Fibroblast of peridontal ligament (primary cell): ENCODE data around the gene SERPINF2.
"Not testable (repeated sequence)": the region's sequence is repeated elsewhere in the genome, so short reads cannot be mapped to it uniquely, and the experiment has no call there.

ENCODE experiments used
- DNase-seq: peaks from one replicate; pipeline ENCODE4 v3.0.0-alpha.2; 2010; ENCODE audit errors: extremely low read depth

Gene SERPINF2

DNA sequence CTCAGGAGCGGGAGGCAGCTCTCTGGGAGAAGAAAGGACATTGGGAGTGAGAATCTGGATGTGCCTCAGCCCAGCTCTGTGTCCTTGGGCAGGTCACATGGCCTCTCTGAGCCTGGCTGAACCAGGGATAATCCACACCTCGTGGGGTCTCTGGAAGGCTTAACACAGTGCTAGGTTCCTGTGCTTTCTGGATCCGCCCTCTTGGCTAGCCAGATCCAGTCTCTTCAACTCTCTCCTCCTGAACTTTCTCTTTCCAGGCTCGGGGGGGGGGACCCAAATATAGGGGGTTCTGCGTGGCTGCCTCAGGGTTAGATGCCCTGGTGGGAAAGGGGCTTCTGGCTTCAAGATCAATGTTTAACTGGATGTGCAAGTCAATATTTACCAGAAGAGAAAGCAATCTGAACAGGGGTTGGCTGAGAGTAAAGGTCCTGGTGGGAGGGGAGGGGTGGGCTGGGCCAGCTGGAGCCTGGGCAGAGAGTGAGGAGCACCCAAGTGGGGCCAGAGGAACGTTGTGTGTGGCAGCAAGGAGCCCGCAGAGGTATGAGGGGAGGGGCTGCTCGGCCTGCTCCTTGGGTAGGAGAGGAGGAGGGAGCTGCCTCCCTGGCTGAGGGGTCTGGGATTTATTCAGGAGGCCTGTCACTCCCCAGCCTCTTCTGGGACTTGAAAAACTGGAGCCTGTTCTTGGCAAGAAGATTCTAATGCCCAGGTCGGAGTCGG, at the start of gene SERPINF2:
Gene SERPINF2, plus strand, starts transcription at position 501 of the 717 bp plus-strand sequence. CDS start 2,125 bp downstream, outside the sequence.
- DNase-seq, result no peak

DNA sequence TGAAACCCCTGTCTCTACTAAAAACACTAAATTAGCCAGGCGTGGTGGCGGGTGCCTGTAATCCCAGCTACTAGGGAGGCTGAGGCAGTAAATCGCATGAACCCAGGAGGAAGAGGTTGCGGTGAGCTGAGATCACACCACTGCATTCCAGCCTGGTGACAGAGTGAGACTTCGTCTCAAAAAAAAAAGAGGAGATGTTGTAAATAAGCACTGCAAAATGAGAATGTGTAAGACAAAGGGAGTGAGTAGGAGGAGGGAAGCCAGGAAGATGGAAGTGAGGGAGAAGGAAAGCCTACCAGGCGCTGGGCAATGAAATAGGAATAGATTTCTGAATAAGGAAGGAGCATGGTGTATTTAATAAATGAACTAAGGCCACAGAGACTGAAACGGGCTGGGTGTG, 49.3 kb upstream of the SERPINF2 start:
- DNase-seq, result no peak

DNA sequence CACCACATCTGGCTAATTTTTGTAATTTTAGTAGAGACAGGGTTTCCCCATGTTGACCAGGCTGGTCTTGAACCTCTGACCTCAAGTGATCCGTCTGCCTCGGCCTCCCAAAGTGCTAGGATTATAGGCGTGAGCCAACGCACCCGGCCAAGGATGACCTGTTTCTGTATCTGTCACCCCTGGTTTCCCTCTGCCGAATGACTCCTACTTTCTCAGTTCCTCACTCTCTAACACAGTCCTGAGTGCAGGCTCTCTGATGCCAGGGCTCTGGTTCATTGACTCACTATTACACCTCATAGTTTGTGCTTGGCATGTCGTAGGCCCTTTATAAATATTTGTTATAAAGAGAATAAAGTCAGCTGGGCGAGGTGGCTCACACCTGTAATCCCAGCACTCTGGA, 47.3 kb upstream of the SERPINF2 start:
- DNase-seq, result no peak

DNA sequence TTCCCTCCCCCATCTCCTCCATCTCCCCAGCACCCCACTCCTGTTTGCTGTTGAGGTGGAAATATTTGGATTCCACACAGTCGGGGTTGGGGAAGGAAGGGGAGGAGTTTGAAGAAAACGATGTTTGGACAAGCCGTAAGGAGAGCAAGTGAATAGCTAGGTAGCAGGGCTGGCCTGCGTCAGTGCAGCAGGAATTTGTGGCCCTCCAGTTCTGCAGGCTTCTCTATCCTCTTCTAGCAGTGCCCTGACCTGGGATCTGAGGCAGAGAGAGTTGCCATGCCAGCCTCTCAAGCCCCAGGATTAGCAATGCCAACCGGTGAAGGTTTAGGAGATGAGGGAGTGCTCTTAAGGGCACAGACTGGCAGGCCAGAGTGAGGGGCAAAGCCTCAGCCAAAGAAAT, 45.0 kb upstream of the SERPINF2 start:
- no peak for DNase-seq

DNA sequence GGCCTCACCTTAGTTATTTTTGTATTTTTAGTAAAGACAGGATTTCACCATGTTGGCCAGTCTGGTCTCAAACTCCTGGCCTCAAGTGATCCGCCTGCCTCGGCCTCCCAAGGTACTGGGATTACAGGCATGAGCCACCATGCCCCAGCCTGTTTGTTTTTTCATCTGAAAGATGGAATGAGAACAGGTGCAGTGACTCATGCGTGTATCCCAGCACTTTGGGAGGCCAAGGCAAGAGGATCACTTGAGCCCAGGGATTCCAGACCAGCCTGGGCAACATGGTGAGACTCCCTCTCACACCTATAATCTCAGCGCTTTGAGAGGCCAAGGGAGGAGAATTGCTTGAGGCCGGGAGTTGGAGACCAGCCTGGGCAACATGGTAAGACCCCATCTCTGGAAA, 42.8 kb upstream of the SERPINF2 start:
- not testable (repeated sequence) for DNase-seq

DNA sequence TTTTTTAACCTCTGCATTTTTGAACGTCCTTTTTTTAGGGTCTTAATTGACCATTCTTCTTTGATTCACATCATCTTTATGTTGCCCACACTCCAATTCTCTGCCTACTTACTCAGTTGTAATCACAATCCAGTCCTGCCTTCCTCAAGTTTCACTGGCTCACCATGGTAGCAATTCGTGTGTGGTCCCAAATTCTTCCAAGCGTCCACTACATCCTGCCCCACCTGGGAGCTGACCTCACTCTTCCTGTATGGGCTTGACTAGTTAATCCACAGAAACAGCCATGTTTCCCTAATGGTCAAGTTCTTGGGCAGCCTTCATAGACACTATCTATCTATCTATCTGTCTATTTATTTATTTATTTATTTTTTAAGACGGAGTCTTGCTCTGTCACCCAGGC, 39.6 kb upstream of the SERPINF2 start:
- DNase-seq, result no peak

DNA sequence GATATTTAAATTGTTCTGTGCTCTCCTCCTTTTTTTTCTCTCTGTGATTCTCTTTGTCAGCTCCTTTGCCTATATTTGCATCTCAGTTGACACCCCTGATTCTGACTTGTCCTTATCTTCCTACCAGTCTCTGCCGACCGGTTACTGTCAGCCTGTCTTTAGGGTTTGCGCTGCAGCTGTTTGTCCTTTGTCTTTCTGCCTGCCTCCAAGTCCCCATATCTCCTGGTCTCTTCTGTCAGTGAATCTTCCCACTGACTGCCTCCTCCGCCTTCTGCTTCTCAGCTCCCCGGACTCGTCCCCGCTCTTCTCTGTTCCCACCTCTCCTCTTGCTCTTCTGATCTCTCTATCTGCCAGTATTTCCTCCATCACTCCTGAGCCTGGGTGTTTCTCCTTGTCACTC, 37.7 kb upstream of the SERPINF2 start:
- DNase-seq, result no peak

DNA sequence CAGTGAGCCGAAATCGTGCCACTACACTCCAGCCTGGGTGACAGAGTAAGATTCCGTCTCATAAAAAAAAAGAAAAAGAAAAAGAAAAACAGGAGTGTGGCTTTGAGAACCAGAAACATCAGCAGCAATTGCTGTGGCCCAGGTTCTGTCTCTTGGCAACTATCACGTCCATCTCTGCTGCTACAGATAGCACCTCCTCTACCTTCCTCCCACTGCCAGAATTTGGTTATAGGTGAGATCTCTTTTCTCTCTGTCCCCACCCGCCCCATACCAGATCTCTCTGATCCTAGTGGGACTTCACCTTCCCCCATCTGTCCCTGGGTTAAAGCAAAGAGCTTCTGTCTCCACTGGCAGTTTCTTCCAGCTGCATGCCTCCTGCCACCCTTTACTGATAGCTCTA, 35.6 kb upstream of the SERPINF2 start:
- DNase-seq, result no peak

DNA sequence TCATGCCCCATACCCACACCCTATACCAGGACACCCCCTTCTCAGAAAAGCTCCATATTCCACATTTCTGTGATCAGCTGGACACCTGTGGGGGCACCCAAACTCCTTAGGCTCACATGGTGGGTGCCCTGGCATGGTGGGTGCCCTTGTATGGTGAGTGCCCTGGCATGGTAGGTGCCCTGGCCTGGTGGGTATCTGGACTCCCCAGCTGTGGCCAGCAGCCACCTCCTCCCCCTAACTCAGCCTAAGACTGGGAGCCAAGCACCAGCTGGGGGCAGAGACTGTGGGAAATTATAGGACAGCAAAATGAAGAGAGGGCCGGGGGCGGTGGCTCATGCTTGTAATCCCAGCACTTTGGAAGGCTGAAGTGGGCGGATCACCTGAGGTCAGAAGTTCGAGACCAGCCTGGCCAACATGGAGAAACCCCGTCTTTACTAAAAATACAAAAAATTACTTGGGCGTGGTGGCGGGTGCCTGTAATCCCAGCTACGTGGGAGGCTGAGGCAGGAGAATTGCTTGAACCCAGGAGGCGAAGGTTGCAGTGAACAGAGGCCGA, 33.8 kb upstream of the SERPINF2 start:
- not testable (repeated sequence) for DNase-seq

DNA sequence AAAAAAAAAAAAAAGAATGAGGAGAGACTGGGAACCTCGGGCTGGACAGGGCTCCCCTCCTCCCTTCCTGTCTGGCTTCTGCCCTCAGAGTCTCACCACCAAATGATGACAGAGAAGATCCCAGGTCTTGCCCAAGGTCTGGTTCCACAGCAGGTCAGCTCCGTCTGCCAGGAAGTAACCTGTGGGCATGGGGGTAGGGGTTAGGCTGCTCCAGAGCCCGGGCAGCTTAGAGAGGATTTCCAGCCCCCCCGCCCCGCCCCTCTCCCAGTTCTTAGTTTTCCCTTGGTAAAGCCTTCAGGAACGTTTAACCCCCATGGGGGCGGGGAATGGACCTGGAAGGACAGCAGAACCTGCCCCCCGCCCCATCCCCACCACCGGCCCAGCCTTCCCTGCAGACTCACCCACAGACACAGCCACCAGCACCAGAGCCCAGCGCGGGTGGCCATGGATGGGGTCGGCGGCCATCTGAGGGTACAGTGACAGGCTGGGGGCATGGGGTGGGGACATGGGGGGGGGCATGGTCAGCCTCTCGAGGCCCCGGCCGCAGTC, 33.2 kb upstream of the SERPINF2 start:
- DNase-seq, result no peak

DNA sequence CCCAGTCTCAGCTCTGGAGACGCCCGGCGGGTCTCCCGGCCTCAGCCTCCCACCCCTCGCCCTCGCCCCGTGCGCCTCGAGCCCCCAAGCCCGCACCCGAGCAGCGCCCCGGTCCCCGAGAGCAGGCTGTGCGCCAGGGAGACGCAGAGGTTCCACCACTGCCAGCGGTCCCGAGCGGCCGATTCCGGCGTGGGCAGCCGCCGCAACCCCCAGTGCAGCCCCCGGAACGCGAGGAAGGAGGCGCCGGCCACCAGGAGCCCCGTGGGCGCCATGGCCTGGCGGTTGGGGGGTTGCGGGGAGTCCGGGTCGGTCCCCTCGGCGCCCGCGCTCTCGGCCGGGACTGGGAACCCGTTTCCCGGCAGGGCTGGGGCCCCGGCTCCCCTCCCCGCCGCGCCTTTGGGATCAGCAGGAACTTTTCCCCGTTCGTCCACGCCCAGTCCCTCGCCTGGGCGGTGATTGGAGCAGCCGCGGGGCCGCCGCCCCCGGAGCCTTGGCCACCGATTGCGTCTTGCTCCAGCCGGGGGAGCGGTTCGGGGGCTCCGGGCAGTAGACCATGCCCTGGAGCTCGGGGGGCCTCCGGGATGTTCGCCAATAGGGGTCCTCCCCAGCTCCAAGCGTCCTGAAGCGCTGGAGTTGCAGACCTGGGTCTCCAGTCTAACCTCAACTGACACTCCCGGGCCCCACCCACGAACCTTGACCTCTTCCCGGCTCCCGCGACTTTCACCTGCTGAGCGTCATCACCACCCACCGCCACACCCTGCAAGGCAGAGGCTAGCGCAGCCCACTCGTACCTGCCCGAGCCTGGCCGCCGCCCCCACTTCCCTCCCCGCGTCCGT, 32.5 kb upstream of the SERPINF2 start, which contains the start of gene TLCD2:
Gene TLCD2, minus strand, starts transcription at position 407 of the 836 bp plus-strand sequence. Its CDS starts 135 bp downstream, at position 272.
- DNase-seq, result peak; percentile 59

DNA sequence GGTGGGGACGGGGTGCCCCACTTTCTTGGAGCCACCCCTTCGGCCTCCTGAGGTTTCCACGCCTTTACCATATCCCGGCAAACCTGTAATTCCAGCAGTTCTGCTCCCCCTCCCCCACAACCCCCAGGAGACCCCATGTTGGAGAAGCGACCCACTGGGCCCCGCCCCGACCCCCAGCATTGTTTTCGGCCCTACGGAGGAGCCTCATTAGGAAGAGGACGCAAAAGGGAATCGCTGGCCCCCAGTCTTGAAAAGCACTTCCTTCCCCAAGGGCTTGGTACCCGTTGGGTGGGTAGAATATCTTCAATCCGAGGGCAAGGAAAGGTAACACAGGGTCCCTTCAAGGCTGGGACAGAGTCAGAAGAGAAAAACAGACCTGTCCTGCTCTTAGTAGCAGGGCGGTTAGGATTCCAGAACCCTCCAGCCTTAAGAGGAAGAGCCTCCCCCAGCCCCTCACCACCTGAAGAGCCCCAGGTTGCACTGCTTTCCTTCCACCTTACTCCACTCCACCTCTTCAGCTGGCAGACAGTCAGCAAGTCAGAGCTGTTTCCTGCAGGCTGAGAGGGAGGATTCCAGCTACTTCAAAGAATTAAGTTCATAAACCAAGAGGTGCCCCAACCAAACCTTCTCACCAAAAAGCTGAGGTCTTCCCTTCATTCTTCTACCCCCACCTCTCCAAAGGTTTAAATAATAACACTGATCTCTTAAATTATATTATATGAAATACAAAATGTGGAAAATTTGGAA, 31.7 kb upstream of the SERPINF2 start:
- peak; percentile 24 for DNase-seq

DNA sequence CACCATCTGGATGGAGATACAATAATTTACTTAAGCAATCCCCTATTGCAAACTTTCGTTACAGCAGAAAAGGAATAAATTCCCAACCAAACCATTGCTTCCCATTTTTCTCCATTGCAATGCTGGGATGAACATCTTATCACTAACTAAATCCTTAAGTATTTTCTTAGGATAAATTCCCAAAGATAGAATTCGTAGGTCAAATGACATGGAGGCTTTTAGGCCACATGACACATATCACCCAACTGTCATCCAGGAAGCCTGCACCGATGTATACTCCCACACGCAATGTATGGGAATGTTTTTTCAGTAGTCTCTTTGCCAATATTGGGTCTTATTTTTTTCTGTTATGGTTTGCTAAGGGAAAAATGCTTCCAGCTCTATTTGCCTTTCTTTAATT, 30.9 kb upstream of the SERPINF2 start:
- DNase-seq, result no peak

DNA sequence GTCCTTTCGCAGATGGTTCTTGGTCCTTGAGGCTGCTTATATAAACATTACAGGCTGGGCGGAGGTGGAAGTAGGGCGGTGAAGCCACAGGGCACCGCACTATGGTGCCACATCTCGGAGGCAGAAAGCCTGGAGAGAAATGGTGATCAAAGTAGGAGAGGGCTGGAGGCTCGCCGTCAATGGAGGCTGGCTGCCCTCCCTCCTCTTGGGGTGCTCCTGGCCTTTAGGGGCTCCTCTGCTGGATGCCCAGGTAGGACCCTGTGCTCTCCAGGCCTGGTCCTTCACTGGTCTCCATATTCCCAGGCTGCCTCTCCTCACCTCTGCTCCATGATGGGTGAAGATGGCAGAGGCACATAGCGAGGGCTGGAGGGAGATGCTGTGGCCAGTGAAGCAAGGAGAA, 30.4 kb upstream of the SERPINF2 start:
- no peak for DNase-seq

DNA sequence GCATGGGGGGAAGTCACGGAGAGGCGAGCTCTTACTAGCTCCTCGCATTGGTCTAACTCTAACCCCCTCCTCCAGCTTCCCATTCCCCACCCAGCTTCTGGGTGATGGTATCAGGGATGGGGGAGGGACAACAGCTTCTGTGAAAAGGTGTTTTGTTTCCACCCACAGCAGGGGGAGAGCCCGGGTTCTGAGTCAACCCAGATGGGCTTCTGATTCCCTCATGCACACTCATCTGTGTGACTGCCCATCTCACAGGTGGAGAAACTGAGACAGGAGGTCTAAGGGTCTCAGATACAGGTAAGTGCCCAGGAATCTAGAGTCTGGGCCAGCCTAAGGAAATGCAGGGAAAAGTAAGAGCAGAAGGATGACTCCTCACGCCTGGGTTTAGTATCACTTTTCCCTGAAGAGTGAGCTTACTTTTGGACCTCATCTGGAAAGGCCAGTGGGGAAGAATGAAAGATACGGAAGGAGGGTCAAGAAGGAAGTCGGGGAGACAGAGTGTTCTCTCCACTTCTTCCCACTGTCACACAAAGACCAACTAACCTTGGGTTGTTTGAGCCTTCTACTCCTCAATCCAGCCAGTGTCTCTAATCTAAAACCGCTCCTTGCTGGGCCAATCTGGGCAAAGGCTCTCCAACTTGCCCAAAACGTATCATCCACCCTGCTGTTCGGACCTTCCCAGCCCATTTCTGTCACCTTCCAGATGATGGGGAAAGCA, 29.4 kb upstream of the SERPINF2 start:
- no peak for DNase-seq

DNA sequence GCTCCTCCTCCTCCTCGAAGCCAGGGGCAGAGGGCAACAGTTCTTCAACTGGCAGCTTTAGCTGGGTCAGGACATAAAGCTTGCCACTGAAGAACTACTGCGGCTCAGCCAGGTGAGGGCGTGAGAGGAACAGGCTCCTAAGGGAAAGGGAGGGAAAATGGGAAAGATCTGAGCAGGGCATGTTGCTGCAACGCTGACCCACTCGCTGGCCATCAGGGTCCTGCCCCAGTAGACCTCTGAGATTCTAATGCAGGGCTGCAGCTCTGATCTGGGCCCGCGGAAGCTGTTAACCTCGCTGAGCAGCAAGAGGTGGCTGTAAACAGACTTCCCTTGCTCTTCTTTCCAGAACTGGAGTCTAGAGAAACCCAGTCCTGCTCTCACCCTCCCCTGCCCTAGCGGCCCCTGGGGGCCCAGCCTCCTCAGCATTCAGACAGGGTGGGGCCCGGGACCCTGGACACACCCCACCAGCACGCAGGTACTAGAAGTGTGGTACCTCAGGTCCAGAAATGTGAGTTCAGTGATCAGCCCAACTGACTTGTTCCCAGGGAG, 28.7 kb upstream of the SERPINF2 start:
- DNase-seq, result peak; percentile 40

DNA sequence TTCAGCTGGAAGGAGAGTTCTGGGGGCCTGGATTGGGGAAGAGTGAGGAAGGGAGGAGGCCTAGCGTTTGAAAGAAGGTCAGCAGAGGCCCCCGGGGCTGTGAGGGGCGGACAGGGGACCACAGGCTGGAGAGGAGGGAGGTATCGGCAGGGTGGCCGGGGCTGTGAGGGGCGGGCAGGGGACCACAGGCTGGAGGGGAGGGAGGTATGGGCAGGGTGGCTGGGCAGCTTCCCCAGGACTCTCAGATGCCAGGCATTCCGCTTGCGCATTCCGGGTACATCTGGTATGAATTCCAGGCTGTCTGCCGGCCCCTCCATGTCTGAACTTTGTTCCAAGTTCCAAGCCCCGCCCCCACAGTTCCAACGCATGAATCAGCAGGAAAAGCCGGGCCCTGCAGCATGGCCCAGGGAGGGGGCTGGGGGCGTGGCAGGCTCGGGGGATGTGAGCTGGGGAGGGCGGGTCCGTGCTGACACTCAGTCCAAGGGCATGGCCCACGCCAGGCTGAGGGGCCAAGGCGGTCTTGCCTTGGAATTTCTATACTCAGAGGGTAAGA, 28.2 kb upstream of the SERPINF2 start:
- DNase-seq, result peak; percentile 98

DNA sequence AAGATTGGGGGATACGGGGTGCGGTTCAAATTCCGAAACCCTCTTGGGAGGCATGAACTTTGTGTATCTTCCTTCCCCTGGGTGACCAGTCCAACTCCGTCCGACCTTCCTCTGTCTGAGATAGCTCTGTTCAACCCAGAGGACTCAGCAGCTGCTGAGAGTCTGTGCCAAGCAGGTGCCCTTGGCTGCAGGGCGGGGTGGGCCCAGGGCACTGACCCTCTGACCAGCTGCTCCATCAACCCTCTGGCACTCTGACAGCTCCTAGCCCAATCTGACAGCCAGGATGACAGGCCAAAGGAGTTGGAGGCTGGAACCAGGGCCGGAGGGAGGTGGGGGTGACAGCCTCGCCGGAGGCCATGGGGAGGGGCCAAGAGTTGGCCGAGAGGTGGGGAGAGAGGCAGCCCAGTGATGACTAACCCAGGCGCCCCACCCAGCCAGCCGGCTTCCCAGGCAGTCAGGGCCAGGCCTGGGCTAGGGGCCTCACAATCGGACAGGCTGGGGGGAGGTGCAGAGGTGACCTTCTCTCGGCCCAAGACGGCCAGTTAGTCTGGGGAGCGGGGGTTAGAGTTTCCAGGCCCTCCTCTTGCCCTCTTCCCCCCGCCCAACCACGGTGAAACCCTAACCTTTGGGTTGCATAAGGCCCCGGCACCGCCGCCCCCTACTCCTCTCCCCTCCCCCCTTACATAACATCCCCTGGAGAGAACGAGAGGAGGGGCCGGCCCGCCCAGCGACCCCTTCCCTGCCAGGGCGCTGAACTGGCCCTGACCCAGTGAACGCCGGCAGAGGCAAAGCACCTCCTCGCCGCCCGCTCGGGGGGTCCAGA, 27.5 kb upstream of the SERPINF2 start:
- DNase-seq, result peak; percentile 92

DNA sequence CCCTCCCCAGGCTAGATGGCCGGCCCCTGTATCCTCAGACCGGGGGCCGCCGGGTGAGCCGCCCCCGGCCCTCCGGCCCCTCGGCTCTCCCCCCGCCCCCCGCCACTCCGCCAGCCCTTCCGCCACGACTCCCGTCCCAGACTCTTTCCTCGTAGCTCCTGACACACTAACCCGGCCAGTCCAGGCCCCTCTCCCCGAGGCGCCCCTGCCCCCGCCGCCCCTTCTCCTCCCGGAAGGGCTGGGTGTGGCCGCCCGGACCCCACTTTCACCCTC, 26.9 kb upstream of the SERPINF2 start:
- no peak for DNase-seq
